HPDE6-E6E7 (cell line): Measurements from ENCODE around the gene SGIP1.

ENCODE experiments used
- DNase-seq: peaks from one replicate; pipeline ENCODE4 v3.0.0; 2011; ENCODE audit warnings: missing footprints; ENCODE audit errors: extremely low spot score

Gene SGIP1

GRCh38 chr1:66520655-66521054 is 13.3 kb upstream of the SGIP1 start:
- no peak for DNase-seq

- peak; percentile 66 for DNase-seq
These were observed 12.1 kb upstream of the SGIP1 start for GRCh38 chr1:66521721-66522365.

GRCh38 chr1:66523562-66523961 is 10.4 kb upstream of the SGIP1 start:
- DNase-seq = no peak

GRCh38 chr1:66525086-66525485 is 8.9 kb upstream of the SGIP1 start:
- DNase-seq = no peak

GRCh38 chr1:66526036-66526435 is 7.9 kb upstream of the SGIP1 start:
- DNase-seq = no peak

- no peak for DNase-seq
These were observed 7.0 kb upstream of the SGIP1 start for GRCh38 chr1:66526991-66527390.

DNA sequence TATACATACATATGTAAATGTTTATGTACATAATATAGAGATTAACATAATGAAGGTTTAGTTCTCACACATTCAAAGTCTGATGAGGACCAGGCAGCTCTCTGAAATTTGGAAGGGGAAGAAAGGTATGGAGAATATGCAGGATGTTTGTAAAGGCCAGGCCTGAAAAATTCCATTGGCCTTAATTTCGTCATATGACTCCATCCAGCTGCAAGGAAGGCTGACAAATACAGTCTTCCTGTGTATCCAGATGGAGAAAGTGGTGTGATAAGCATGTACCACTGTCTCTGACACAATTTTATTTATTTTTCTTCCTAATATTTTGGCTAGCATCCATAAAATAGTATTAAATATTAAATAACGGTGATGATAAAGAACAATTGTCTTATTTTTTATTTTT is 6.3 kb upstream of the SGIP1 start:
- no peak for DNase-seq

- no peak for DNase-seq
These were observed 5.4 kb upstream of the SGIP1 start for GRCh38 chr1:66528580-66528979.

DNA sequence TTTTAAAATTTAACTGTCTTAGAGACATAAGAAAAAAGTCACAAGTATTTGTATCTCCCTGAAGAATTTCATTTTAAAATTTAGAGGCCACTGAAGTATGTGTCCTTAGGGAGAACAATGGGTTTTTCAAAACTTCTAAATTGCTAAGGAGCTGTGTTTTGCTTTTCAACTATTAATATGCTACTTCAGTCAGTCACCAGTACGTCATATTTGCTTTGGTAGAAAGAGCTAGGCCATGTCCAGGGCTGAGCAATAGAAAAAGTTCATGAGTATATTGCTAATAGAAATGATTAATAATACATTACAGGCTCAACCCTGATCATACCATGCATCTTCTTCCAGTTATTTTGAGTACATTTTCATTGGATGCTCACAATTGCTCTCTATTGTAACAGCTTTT is 1.7 kb upstream of the SGIP1 start:
- DNase-seq = no peak

- no peak for DNase-seq
These were observed 862 bp upstream of the SGIP1 start for GRCh38 chr1:66532798-66533783.

DNA sequence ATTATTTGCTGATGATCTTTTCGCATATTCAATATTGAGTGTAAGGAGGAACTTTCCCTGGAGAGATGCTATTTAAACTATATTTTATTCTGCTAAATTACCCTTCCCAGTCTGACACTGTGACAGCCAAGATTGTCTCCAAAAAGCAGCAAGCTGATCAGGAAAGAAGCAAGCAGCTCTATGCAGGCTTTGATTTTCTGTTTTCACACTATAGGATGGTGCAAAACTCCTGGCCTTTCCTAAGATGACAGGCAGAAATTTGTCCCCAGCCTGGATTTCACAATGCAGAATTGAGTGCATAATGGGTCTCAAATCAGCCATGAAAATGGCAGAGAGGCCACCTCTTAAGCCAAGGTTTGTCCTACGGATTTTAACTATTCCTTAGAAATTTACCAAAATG is 1.1 kb downstream of the SGIP1 start:
- DNase-seq = no peak

- no peak for DNase-seq
These were observed 1.9 kb downstream of the SGIP1 start for GRCh38 chr1:66535853-66536252.

GRCh38 chr1:66537718-66538117 is 3.8 kb downstream of the SGIP1 start:
- DNase-seq = no peak

GRCh38 chr1:66539491-66539890 is 5.5 kb downstream of the SGIP1 start:
- DNase-seq = peak; percentile 13

DNA sequence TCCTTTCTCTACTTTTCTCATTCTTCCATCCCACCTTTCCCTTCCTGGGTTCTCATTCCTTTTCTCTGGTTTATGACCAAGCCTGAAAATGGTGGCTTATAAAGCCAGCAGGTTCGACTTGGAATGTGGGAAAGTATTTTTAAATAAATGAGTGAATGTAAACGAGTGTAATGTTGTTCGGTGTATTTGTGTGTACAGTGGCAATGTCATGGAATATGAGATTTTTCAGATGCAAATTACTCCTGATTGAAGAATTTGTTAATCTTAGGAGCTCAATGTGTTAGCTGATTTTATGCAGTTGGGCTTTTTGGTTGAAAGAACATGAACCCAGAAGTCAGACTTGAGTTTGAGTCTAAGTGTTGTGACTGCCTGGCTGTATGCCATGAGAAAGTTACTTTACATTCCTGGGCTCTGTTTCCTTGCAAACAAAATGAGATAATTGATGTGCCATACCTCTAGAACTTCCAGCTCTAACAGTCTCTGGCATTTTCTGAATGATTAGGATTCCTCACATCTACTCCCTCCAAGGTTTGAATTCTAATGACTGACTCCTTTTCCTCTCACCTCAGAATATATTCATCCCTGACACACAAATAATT is 6.6 kb downstream of the SGIP1 start:
- no peak for DNase-seq

GRCh38 chr1:66542314-66542713 is 8.4 kb downstream of the SGIP1 start:
- no peak for DNase-seq

GRCh38 chr1:66542811-66543767 is 9.1 kb downstream of the SGIP1 start:
- no peak for DNase-seq

DNA sequence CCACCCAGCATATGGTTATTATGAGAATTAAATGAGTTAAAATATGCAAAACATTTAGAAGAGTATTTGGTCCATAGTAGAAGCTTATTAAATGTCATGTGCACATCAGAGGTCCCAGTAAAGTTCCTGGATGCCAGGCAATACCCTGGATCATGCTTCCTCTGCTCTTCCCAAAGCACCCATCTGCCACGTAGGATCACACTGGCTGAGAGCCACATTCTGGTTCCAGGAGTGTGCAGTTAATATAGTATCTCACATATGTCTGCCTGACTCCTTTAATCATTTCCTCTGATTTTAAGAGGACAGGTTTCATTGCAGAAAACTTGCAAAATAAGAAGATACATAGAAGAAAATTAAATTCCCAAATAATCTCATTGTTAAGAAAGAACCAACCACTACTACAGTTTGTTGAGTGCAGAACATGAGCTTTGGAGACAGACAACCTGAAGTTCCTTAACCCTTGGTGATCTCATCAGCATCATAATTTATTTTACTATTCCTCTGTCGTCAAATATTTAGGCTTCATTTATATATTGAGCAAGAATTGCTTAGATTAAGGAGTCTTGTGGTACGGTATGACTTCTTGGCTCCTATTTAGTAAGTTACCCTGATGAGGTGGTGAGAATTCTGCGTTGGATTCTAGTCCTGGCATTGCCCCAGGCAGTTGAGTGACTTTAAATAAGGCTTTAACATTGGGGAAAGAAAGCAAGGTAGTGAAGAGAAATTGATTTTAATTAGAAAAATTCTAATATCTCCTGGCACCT is 12.3 kb downstream of the SGIP1 start:
- no peak for DNase-seq

GRCh38 chr1:66549017-66549416 is 15.1 kb downstream of the SGIP1 start:
- DNase-seq = no peak

GRCh38 chr1:66550243-66550642 is 16.3 kb downstream of the SGIP1 start:
- no peak for DNase-seq

- no peak for DNase-seq
These were observed 18.3 kb downstream of the SGIP1 start for GRCh38 chr1:66552287-66552686.
